Endothelial cell of umbilical vein (primary cell): ENCODE results near the gene IRF1. TPM values are rescaled to one million over a fixed set of nuclear protein-coding genes. Genes with fewer than 3 reads are reported as not detected.

ENCODE experiments used
- BruUV-seq: library from RNA; stranded (reverse); fragments of 400-500 nt; replicated peaks from 2 replicates; lab custom pipeline; 2021; lab: Mats Ljungman, UMichigan
- CTCF ChIA-PET: fragments of 300-600, 350-600 bp; sonication (Branson Sonifier 250); formaldehyde crosslinking; loops from one replicate; lab custom pipeline; 2021; ENCODE audit warnings: antibody characterized with exemption, inconsistent platforms; lab: Charles Lee
- POLR2A ChIA-PET: fragments of 300-600, 350-600 bp; sonication (Branson Sonifier 250); formaldehyde crosslinking; loops from one replicate; lab custom pipeline; 2021; ENCODE audit warnings: antibody characterized with exemption, inconsistent platforms; lab: Charles Lee
- DNase-seq: peaks from one replicate; pipeline ENCODE4 v3.0.0-alpha.2; 2011; ENCODE audit warnings: low read depth, low spot score
- FAIRE-seq: peaks from 2 replicates; lab custom pipeline; 2011; peaks lifted over from hg19 to GRCh38; lab: Jason Lieb, UNC
- H2AFZ ChIP-seq: 2 replicates; pipeline ENCODE4 v1.6.0; 2012; ENCODE audit warnings: low read depth, low read length, control low read depth, inconsistent platforms
- H3K27ac ChIP-seq: 2 replicates; pipeline ENCODE4 v1.5.1; 2011; ENCODE audit warnings: low read depth, mild to moderate bottlenecking, control low read depth, low read length, moderate library complexity; ENCODE audit not compliant: insufficient read depth
- H3K27me3 ChIP-seq, 2 experiments: 2 replicates each; pipeline versions ENCODE4 v1.6.0 to v1.6.1; 2011; ENCODE audit warnings: low read length in 2 of 2, mixed read lengths in 1 of 2; ENCODE audit not compliant: control insufficient read depth in 2 of 2, insufficient read depth in 2 of 2
- H3K36me3 ChIP-seq, 2 experiments: 2 replicates in 1 of 2; 3 replicates in 1 of 2; pipeline ENCODE4 v1.5.1; 2011; ENCODE audit warnings: low read length in 2 of 2, mild to moderate bottlenecking in 1 of 2, moderate library complexity in 1 of 2; ENCODE audit not compliant: control insufficient read depth in 2 of 2, insufficient read depth in 2 of 2; ENCODE audit errors: extremely low read depth in 1 of 2
- H3K4me1 ChIP-seq: 3 replicates; pipeline ENCODE4 v1.5.1; 2011; ENCODE audit warnings: mild to moderate bottlenecking, low read length; ENCODE audit not compliant: control insufficient read depth, insufficient read depth; ENCODE audit errors: extremely low read depth
- H3K4me2 ChIP-seq: 2 replicates; pipeline ENCODE4 v1.6.1; 2011; ENCODE audit warnings: low read length, control low read depth, mixed read lengths; ENCODE audit not compliant: insufficient read depth
- H3K4me3 ChIP-seq, 3 experiments: fragments of 200-600 bp in 1 of 3; sonication (generic), shearing (Covaris generic) in 1 of 3; replicated peaks in 1 of 3; 2 replicates each; pipeline ENCODE4 v1.5.1; 2011 to 2016; ENCODE audit warnings: control low read depth in 3 of 3, low read length in 3 of 3, mild to moderate bottlenecking in 2 of 3, inconsistent platforms in 1 of 3, low read depth in 1 of 3, moderate library complexity in 1 of 3; ENCODE audit not compliant: insufficient read depth in 1 of 3
- H3K79me2 ChIP-seq: 2 replicates; pipeline ENCODE4 v1.6.0; 2012; ENCODE audit warnings: low read length, inconsistent platforms; ENCODE audit not compliant: control insufficient read depth, insufficient read depth
- H3K9ac ChIP-seq: replicated peaks from 2 replicates; pipeline ENCODE3; 2011; ENCODE audit warnings: low read length, control low read depth; ENCODE audit not compliant: insufficient read depth; ENCODE audit errors: extremely low read depth
- H3K9me1 ChIP-seq: replicated peaks from 3 replicates; pipeline ENCODE4 v1.6.0; 2011; ENCODE audit warnings: mild to moderate bottlenecking, low read length; ENCODE audit not compliant: control insufficient read depth, insufficient read depth; ENCODE audit errors: extremely low read depth
- H3K9me3 ChIP-seq: replicated peaks from 2 replicates; pipeline ENCODE4 v1.5.1; 2012; ENCODE audit warnings: low read length, inconsistent platforms; ENCODE audit not compliant: control insufficient read depth, insufficient read depth
- H4K20me1 ChIP-seq: replicated peaks from 2 replicates; pipeline ENCODE3; 2011; ENCODE audit warnings: mild to moderate bottlenecking, low read length; ENCODE audit not compliant: control insufficient read depth, insufficient read depth; ENCODE audit errors: extremely low read depth
- CTCF ChIP-seq, 2 donors: IDR thresholded peaks; 1 replicate in 1 of 2; 2 replicates in 1 of 2; pipeline ENCODE4 v1.5.1; 2011; ENCODE audit warnings: low read length in 2 of 2, mild to moderate bottlenecking in 2 of 2, moderate library complexity in 2 of 2, control low read depth in 1 of 2, inconsistent platforms in 1 of 2, low read depth in 1 of 2; ENCODE audit not compliant: insufficient read depth in 1 of 2; ENCODE audit errors: extremely low read depth in 1 of 2
- EZH2 ChIP-seq: IDR thresholded peaks from 2 replicates; pipeline ENCODE4 v1.6.1; 2012; ENCODE audit warnings: borderline replicate concordance, low read depth, mild to moderate bottlenecking, moderate library complexity, low read length, inconsistent platforms; ENCODE audit not compliant: severe bottlenecking
- FOS ChIP-seq: IDR thresholded peaks from 2 replicates; pipeline ENCODE4 v1.6.1; 2011; ENCODE audit warnings: mild to moderate bottlenecking, low read length, moderate library complexity, borderline replicate concordance; ENCODE audit not compliant: insufficient read depth
- GATA2 ChIP-seq: IDR thresholded peaks from 2 replicates; pipeline ENCODE4 v1.7.0; 2011; ENCODE audit warnings: low read depth, mild to moderate bottlenecking, moderate library complexity, mixed read lengths, low read length; ENCODE audit not compliant: insufficient read length, insufficient read depth
- JUN ChIP-seq: IDR thresholded peaks from 2 replicates; pipeline ENCODE4 v1.6.1; 2011; ENCODE audit warnings: borderline replicate concordance, low read depth; ENCODE audit not compliant: insufficient read length, insufficient read depth
- MAX ChIP-seq: IDR thresholded peaks from 2 replicates; pipeline ENCODE4 v1.6.1; 2011; ENCODE audit not compliant: insufficient read depth, insufficient read length
- MYC ChIP-seq: IDR thresholded peaks from one replicate; pipeline ENCODE4 v1.6.1; 2011; ENCODE audit warnings: mild to moderate bottlenecking, low read depth, low read length
- POLR2A ChIP-seq: IDR thresholded peaks from 2 replicates; pipeline ENCODE4 v1.6.1; 2012; ENCODE audit warnings: low read depth, mild to moderate bottlenecking, control low read depth, low read length
- POLR2AphosphoS5 ChIP-seq: IDR thresholded peaks from 2 replicates; pipeline ENCODE4 v1.6.1; 2012; ENCODE audit warnings: low read depth, mild to moderate bottlenecking, control low read depth, low read length, moderate library complexity; ENCODE audit not compliant: insufficient read depth
- dilution Hi-C: fragments of 300-500 bp; cut with MboI; formaldehyde crosslinking; loops from one replicate; pipeline ENCODE4 v1.15.0; 2019; ENCODE audit warnings: low sequenced_read_pairs; ENCODE audit not compliant: extremely low pct_ligation_motif_present
- intact Hi-C: fragments of 100-400 bp; cut with micrococcal nuclease; formaldehyde crosslinking; loops from one replicate; pipeline ENCODE4 v1.10.0; 2022
- polyA plus RNA-seq, 4 experiments: library from polyadenylated mRNA; depleted of rRNA in 3 of 4; stranded (reverse) in 3 of 4; unstranded in 1 of 4; fragments of >200 nt; gene quantifications; 2 replicates each; pipeline versions ENCODE4 v1.2.1 to v1.2.3, GENCODE V29; 2011 to 2012; ENCODE audit warnings: missing spikeins in 1 of 4
- total RNA-seq: library from RNA; stranded (reverse); gene quantifications from 2 replicates; pipeline ENCODE4 v1.2.3, GENCODE V29; 2021

The IRF1 gene
- total and polyA plus RNA-seq, 2 donors (not counting 3 experiments of a cell fraction or from before 2014, with no cell fraction given): 12.3 to 28.0 TPM

GRCh38 chr5:132451387-132451786 lies 39.2 kb downstream of the IRF1 start:
- POLR2A ChIA-PET: no interaction called here
- peaks cover 9% of the 10 kb centered on the region for H3K4me1 ChIP-seq
- no TSS peak for BruUV-seq
- H3K36me3 ChIP-seq: no peaks in the 10 kb centered on the region
- H3K27me3 ChIP-seq: no peaks in the 10 kb centered on the region
- TF ChIP-seq CTCF (IDR thresholded peaks at IDR 0.05; ENCODE audit: extremely low read depth in 1 of 2, insufficient read depth in 1 of 2, low read depth in 1 of 2, low read length in 2 of 2): no peak
- no peak for TF ChIP-seq POLR2A
- TF ChIP-seq MYC: no peak
- no peak for TF ChIP-seq POLR2AphosphoS5
- TF ChIP-seq GATA2: no peak
- TF ChIP-seq MAX: no peak
- no peak for TF ChIP-seq FOS
- TF ChIP-seq EZH2: no peak
- TF ChIP-seq JUN: no peak
- intact Hi-C loops: no loop called here
- no peak overlapping the region for H3K4me3 ChIP-seq
- no peaks in the 10 kb centered on the region for H3K79me2 ChIP-seq
- no peak for FAIRE-seq
- DNase-seq: no peak
- H2AFZ ChIP-seq: no peak overlapping the region
- no peaks in the 10 kb centered on the region for H3K9me1 ChIP-seq
- no peaks in the 10 kb centered on the region for H4K20me1 ChIP-seq
- H3K4me2 ChIP-seq: no peak overlapping the region
- no peak overlapping the region for H3K27ac ChIP-seq
- CTCF ChIA-PET: interaction anchor here (1.6 kb wide), 1 partner anchor 15 kb away, joined by 5 read pairs; no protein-coding TSS in a partner anchor
- dilution Hi-C loops: no loop called here
- no peaks in the 10 kb centered on the region for H3K9me3 ChIP-seq
- H3K9ac ChIP-seq: no peak overlapping the region
